Measurements from ENCODE around the gene GRAP.

GRAP gene

GRCh38 chr17:18975597-18975996 lies 71.2 kb downstream of the GRAP start:
- Histone ChIP-seq H3K27ac (ENCODE audit: insufficient read depth in 1 of 2, low read depth in 1 of 2, low read length in 2 of 2, poor library complexity in 1 of 2, severe bottlenecking in 2 of 2) (no peak overlapping the region), H3K9me3 (ENCODE audit: control extremely low read depth in 1 of 5, control insufficient read depth in 4 of 5, insufficient read depth in 2 of 5, low read depth in 1 of 5, low read length in 4 of 5) (no peaks in the 10 kb centered on the region), H3K4me1 (ENCODE audit: control extremely low read depth in 1 of 4, control insufficient read depth in 4 of 4, insufficient read depth in 4 of 4, low read length in 3 of 4) (peaks cover 0 to 3% (median 0%) of the 10 kb centered on the region in 4 experiments), H3K27me3 (replicated peaks in 2 of 5; ENCODE audit: control insufficient read depth in 4 of 5, insufficient read depth in 5 of 5, low read length in 4 of 5) (no peaks in the 10 kb centered on the region), H3K36me3 (ENCODE audit: control insufficient read depth in 4 of 4, insufficient read depth in 4 of 4, low read length in 3 of 4) (peaks cover 0 to 41% (median 24%) of the 10 kb centered on the region in 4 experiments), H3K4me3 (ENCODE audit: control insufficient read depth in 1 of 7, extremely low read depth in 1 of 7, insufficient read depth in 4 of 7, low read depth in 2 of 7, low read length in 6 of 7) (no peak overlapping the region)
- ChIA-PET POLR2A (interaction anchor here (0.7 kb wide), 1 partner anchor 15 kb away, joined by 3 read pairs; no protein-coding TSS in a partner anchor), CTCF (interaction anchor here (1.0 to 1.7 kb wide), 3 partner anchors 10 to 16 kb away, joined by 6 to 8 read pairs (median 6); no protein-coding TSS in a partner anchor)
- WGBS (ENCODE audit: insufficient coverage) = 90% methylated on average over 12 of the region's 13 CpGs
- no peak for DNase-seq

GRCh38 chr17:18974407-18975149 lies 72.2 kb downstream of the GRAP start:
- peaks cover 0 to 43% (median 24%) of the 10 kb centered on the region in 4 experiments for H3K36me3 ChIP-seq (ENCODE audit: control insufficient read depth in 4 of 4, insufficient read depth in 4 of 4, low read length in 3 of 4)
- DNase-seq = no peak
- ChIA-PET CTCF (interaction anchor here (1.0 to 1.7 kb wide), 4 partner anchors 11 to 17 kb away, joined by 3 to 8 read pairs (median 6); no protein-coding TSS in a partner anchor), POLR2A (no interaction called here)
- no peaks in the 10 kb centered on the region for H3K27me3 ChIP-seq (replicated peaks in 2 of 5; ENCODE audit: control insufficient read depth in 4 of 5, insufficient read depth in 5 of 5, low read length in 4 of 5)
- H3K27ac ChIP-seq (ENCODE audit: insufficient read depth in 1 of 2, low read depth in 1 of 2, low read length in 2 of 2, poor library complexity in 1 of 2, severe bottlenecking in 2 of 2) = no peak overlapping the region
- H3K4me3 ChIP-seq (ENCODE audit: control insufficient read depth in 1 of 7, extremely low read depth in 1 of 7, insufficient read depth in 4 of 7, low read depth in 2 of 7, low read length in 6 of 7) = no peak overlapping the region
- H3K4me1 ChIP-seq (ENCODE audit: control extremely low read depth in 1 of 4, control insufficient read depth in 4 of 4, insufficient read depth in 4 of 4, low read length in 3 of 4) = peaks cover 4 to 12% (median 8%) of the 10 kb centered on the region in 4 experiments
- WGBS (ENCODE audit: insufficient coverage) = 94% methylated on average over 10 of the region's 10 CpGs
- H3K9me3 ChIP-seq (ENCODE audit: control extremely low read depth in 1 of 5, control insufficient read depth in 4 of 5, insufficient read depth in 2 of 5, low read depth in 1 of 5, low read length in 4 of 5) = no peaks in the 10 kb centered on the region

GRCh38 chr17:18971801-18972200 lies 75.0 kb downstream of the GRAP start:
- ChIA-PET POLR2A (no interaction called here), CTCF (interaction anchor here (1.0 kb wide), 1 partner anchor 11 kb away, joined by 4 read pairs; no protein-coding TSS in a partner anchor)
- WGBS (ENCODE audit: insufficient coverage) = 97% methylated on average over 4 of the region's 7 CpGs

More at GRCh38 chr17:18971801-18972200, 75.0 kb downstream of the GRAP start:
- DNase-seq = no peak
- Histone ChIP-seq H3K4me3 (ENCODE audit: control insufficient read depth in 1 of 7, extremely low read depth in 1 of 7, insufficient read depth in 4 of 7, low read depth in 2 of 7, low read length in 6 of 7) (no peak overlapping the region), H3K27me3 (replicated peaks in 2 of 5; ENCODE audit: control insufficient read depth in 4 of 5, insufficient read depth in 5 of 5, low read length in 4 of 5) (no peaks in the 10 kb centered on the region), H3K4me1 (ENCODE audit: control extremely low read depth in 1 of 4, control insufficient read depth in 4 of 4, insufficient read depth in 4 of 4, low read length in 3 of 4) (peaks cover 4 to 39% (median 35%) of the 10 kb centered on the region in 4 experiments), H3K9me3 (ENCODE audit: control extremely low read depth in 1 of 5, control insufficient read depth in 4 of 5, insufficient read depth in 2 of 5, low read depth in 1 of 5, low read length in 4 of 5) (no peaks in the 10 kb centered on the region), H3K36me3 (ENCODE audit: control insufficient read depth in 4 of 4, insufficient read depth in 4 of 4, low read length in 3 of 4) (peaks cover 0 to 26% (median 8%) of the 10 kb centered on the region in 4 experiments), H3K27ac (ENCODE audit: insufficient read depth in 1 of 2, low read depth in 1 of 2, low read length in 2 of 2, poor library complexity in 1 of 2, severe bottlenecking in 2 of 2) (no peak overlapping the region)
